Measurements from ENCODE around the gene KLHL26. TPM values are rescaled to one million over a fixed set of nuclear protein-coding genes. Genes with fewer than 3 reads are reported as not detected.
"Not testable (repeated sequence)": the region's sequence is repeated elsewhere in the genome, so short reads cannot be mapped to it uniquely, and the experiment has no call there.

The KLHL26 gene
- polyA plus RNA-seq, 3 donors: 1.6 to 3.2 (median 2.0) TPM

- Histone ChIP-seq H3K27me3 (ENCODE audit: control insufficient read depth in 2 of 2, insufficient read depth in 2 of 2, low read length in 2 of 2) (peaks cover 24 to 66% of the 10 kb centered on the region in 2 donors), H3K4me2 (replicated peaks; ENCODE audit: extremely low read depth, low read length, poor library complexity, severe bottlenecking) (no peak overlapping the region), H3K36me3 (replicated peaks in 1 of 2; ENCODE audit: control insufficient read depth in 1 of 2, insufficient read depth in 2 of 2, low read length in 2 of 2) (no peaks in the 10 kb centered on the region), H4K20me1 (ENCODE audit: insufficient read depth, low read length) (no peaks in the 10 kb centered on the region), H3K4me3 (replicated peaks in 1 of 3; ENCODE audit: low read depth in 2 of 3, low read length in 3 of 3) (no peak overlapping the region), H3K9ac (ENCODE audit: insufficient read depth, low read length, poor library complexity, severe bottlenecking) (no peak overlapping the region), H3K4me1 (ENCODE audit: control insufficient read depth in 1 of 2, insufficient read depth in 2 of 2, low read length in 2 of 2) (peaks cover 14 to 21% of the 10 kb centered on the region in 2 donors), H3K9me3 (replicated peaks in 1 of 2; ENCODE audit: control insufficient read depth in 1 of 2, insufficient read depth in 1 of 2, low read length in 2 of 2) (peaks cover 0 to 6% of the 10 kb centered on the region in 2 donors), H2AFZ (ENCODE audit: insufficient read depth, low read depth, low read length, poor library complexity, severe bottlenecking) (no peak overlapping the region), H3K79me2 (ENCODE audit: insufficient read depth, low read length) (no peaks in the 10 kb centered on the region), H3K27ac (ENCODE audit: low read depth in 1 of 2, low read length in 2 of 2) (no peak overlapping the region)
- TF ChIP-seq, protein P1, sequence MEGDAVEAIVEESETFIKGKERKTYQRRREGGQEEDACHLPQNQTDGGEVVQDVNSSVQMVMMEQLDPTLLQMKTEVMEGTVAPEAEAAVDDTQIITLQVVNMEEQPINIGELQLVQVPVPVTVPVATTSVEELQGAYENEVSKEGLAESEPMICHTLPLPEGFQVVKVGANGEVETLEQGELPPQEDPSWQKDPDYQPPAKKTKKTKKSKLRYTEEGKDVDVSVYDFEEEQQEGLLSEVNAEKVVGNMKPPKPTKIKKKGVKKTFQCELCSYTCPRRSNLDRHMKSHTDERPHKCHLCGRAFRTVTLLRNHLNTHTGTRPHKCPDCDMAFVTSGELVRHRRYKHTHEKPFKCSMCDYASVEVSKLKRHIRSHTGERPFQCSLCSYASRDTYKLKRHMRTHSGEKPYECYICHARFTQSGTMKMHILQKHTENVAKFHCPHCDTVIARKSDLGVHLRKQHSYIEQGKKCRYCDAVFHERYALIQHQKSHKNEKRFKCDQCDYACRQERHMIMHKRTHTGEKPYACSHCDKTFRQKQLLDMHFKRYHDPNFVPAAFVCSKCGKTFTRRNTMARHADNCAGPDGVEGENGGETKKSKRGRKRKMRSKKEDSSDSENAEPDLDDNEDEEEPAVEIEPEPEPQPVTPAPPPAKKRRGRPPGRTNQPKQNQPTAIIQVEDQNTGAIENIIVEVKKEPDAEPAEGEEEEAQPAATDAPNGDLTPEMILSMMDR (IDR thresholded peaks at IDR 0.05): no peak
- H3K9me3 Mint-ChIP-seq: peaks cover 0 to 10% (median 7%) of the 10 kb centered on the region in 7 donors
- WGBS (ENCODE audit: insufficient coverage): 88% methylated on average over 18 of the region's 20 CpGs
- H3K4me3 Mint-ChIP-seq: no peak overlapping the region
- no peak overlapping the region for H3K27ac Mint-ChIP-seq
- peaks cover 0 to 9% of the 10 kb centered on the region in 2 donors for H3K36me3 Mint-ChIP-seq
- peaks cover 65 to 88% (median 74%) of the 10 kb centered on the region in 3 donors for H3K27me3 Mint-ChIP-seq (ENCODE audit: low read depth in 3 of 3)
- H3K4me1 Mint-ChIP-seq: peaks cover 17% of the 10 kb centered on the region
- DNase-seq: no peak
- intact Hi-C loops (cut with micrococcal nuclease): no loop called here
Measured at GRCh38 chr19:18599485-18599884, 37.3 kb upstream of the KLHL26 start.

DNA sequence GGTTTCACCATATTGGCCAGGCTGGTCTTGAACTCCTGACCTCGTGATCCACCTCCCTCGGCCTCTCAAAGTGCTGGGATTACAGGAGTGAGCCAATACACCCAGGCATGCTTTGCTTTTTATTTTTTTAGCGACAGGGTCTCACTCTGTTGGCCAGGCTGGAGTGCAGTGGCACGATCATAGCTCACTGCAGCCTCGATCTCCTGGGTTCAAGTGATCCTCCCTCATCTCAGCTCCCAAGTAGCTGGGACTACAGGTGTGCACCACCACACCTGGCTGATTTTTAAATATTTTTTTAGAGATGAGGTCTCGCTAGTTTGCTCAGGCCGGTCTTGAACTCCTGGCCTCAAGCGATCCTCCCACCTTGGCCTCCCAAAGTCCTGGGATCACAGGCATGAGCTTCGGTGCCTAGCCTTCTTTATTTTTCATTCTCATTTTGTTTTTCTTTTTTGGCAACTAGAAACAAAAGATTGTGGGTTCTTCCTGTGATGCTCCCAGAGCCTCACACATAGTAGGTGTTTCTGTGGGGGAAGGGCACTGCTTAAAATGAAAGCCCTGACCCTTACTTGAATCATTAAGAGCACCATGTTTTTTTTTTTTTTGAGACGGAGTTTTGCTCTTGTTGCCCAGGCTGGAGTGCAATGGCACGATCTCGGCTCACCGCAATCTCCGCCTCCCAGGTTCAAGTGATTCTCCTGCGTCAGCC lies 36.0 kb upstream of the KLHL26 start:
- Mint-ChIP-seq H3K27me3 (ENCODE audit: low read depth in 3 of 3) (peaks cover 68 to 90% (median 75%) of the 10 kb centered on the region in 3 donors), H3K9me3 (peaks cover 0 to 16% (median 7%) of the 10 kb centered on the region in 7 donors), H3K4me3 (peak overlapping the region in 1 of 2 donors; percentile 51)
- H3K27ac Mint-ChIP-seq; H2AFZ ChIP-seq (ENCODE audit: insufficient read depth, low read depth, low read length, poor library complexity, severe bottlenecking); H3K4me2 ChIP-seq (replicated peaks; ENCODE audit: extremely low read depth, low read length, poor library complexity, severe bottlenecking); H4K20me1 ChIP-seq (ENCODE audit: insufficient read depth, low read length); intact Hi-C loops (cut with micrococcal nuclease); H3K36me3 ChIP-seq (replicated peaks in 1 of 2; ENCODE audit: control insufficient read depth in 1 of 2, insufficient read depth in 2 of 2, low read length in 2 of 2); H3K36me3 Mint-ChIP-seq; H3K27ac ChIP-seq (ENCODE audit: low read depth in 1 of 2, low read length in 2 of 2); H3K4me3 ChIP-seq (replicated peaks in 1 of 3; ENCODE audit: low read depth in 2 of 3, low read length in 3 of 3); H3K4me1 Mint-ChIP-seq; H3K9ac ChIP-seq (ENCODE audit: insufficient read depth, low read length, poor library complexity, severe bottlenecking); DNase-seq; H3K79me2 ChIP-seq (ENCODE audit: insufficient read depth, low read length): not testable (repeated sequence)
- WGBS (ENCODE audit: insufficient coverage): 96% methylated on average over 9 of the region's 15 CpGs
- peaks cover 29 to 66% of the 10 kb centered on the region in 2 donors for H3K27me3 ChIP-seq (ENCODE audit: control insufficient read depth in 2 of 2, insufficient read depth in 2 of 2, low read length in 2 of 2)
- H3K9me3 ChIP-seq (replicated peaks in 1 of 2; ENCODE audit: control insufficient read depth in 1 of 2, insufficient read depth in 1 of 2, low read length in 2 of 2): peaks cover 0 to 18% of the 10 kb centered on the region in 2 donors
- H3K4me1 ChIP-seq (ENCODE audit: control insufficient read depth in 1 of 2, insufficient read depth in 2 of 2, low read length in 2 of 2): peaks cover 5 to 11% of the 10 kb centered on the region in 2 donors

Measured in CD14-positive monocyte (primary cell).